ENCODE measurements around the gene TTC9B. TPM values are rescaled to one million over a fixed set of nuclear protein-coding genes. Genes with fewer than 3 reads are reported as not detected.
"Not testable (repeated sequence)": the region's sequence is repeated elsewhere in the genome, so short reads cannot be mapped to it uniquely, and the experiment has no call there.

TTC9B gene
- polyA plus RNA-seq, 4 donors: 0.21 to 2.6 TPM; not detected in 2

DNA sequence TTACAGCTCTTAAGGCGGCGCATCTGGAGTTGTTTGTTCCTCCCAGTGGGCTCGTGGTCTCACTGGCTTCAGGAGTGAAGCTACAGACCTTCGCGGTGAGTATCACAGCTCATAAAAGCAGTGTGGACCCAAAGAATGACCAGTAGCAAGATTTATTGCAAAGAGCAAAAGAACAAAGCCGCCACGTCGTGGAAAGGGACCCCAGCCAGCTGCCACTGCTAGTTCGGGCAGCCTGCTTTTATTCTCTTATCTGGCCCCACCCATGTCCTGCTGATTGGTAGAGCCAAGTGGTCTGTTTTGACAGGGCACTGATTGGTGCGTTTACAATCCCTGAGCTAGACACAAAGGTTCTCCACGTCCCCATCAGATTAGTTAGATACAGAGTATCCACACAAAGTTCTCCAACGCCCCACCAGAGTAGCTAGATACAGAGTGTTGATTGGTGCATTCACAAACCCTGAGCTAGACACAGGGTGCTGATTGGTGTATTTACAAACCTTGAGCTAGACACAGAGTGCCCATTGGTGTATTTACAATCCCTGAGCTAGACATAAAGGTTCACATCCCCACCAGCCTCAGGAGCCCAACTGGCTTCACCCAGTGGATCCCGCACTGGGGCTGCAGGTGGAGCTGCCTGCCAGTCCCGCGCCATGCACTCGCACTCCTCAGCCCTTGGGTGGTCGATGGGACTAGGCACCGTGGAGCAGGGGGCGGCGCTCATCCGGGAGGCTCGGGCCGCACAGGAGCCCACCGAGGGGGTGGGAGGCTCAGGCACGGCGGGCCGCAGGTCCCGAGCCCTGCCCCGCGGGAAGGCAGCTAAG is 48.5 kb downstream of the TTC9B start:
- not testable (repeated sequence) for FAIRE-seq

More for the DNA sequence above, 48.5 kb downstream of the TTC9B start:
- DNase-seq; H3K9me3 ChIP-seq (ENCODE audit: control insufficient read depth in 2 of 2, insufficient read depth in 1 of 2, low read depth in 1 of 2, low read length in 1 of 2); H3K4me3 ChIP-seq (ENCODE audit: low read depth in 1 of 3, low read length in 3 of 3); H3K36me3 ChIP-seq (ENCODE audit: control insufficient read depth in 3 of 3, insufficient read depth in 2 of 3, low read depth in 1 of 3, low read length in 3 of 3); H3K27ac ChIP-seq (ENCODE audit: low read depth in 1 of 3, low read length in 2 of 3); H3K27me3 ChIP-seq (ENCODE audit: control insufficient read depth in 3 of 3, insufficient read depth in 3 of 3, low read length in 3 of 3); H3K4me1 ChIP-seq (ENCODE audit: control insufficient read depth in 3 of 3, insufficient read depth in 2 of 3, low read depth in 1 of 3, low read length in 2 of 3): not testable (repeated sequence)
- WGBS, 3 donors: 71 to 79% (median 72%) methylated on average over 16 to 30 of the region's 30 CpGs

Other genes starting within 250 kb of the TTC9B start
- 100 to 1,000 TPM in 1 of 4 donors, 10 to 100 TPM in 3; 70.4 to 111 (median 91.6) TPM for gene PSMC4, start 247.2 kb downstream of the TTC9B start, polyA plus RNA-seq
- gene ZNF546, start 221.3 kb downstream of the TTC9B start, polyA plus RNA-seq: 1 to 10 TPM in 2 of 4 donors, under 1 TPM in 2; under 0.01 to 3.3 (median 0.92) TPM
- 10 to 100 TPM in 1 of 4 donors, 1 to 10 TPM in 3; 1.1 to 22.6 (median 5.7) TPM for gene ZNF780B, start 162.2 kb downstream of the TTC9B start, polyA plus RNA-seq
- gene ZNF780A, start 127.4 kb downstream of the TTC9B start, polyA plus RNA-seq: 10 to 100 TPM; 11.2 to 18.6 (median 17.5) TPM
- 1 to 10 TPM; 5.4 to 9.7 (median 6.9) TPM for gene MAP3K10, start 27.0 kb downstream of the TTC9B start, polyA plus RNA-seq
- 1 to 10 TPM in 2 of 4 donors, under 1 TPM in 1, not detected in 1; 0.82 to 1.2 (median 1.1) TPM for gene CCNP, start 8.3 kb upstream of the TTC9B start, polyA plus RNA-seq
- gene AKT2, start 67.0 kb upstream of the TTC9B start, polyA plus RNA-seq: 10 to 100 TPM; 19.2 to 97.2 (median 48.5) TPM
- 10 to 100 TPM in 1 of 4 donors, 1 to 10 TPM in 3; 5.1 to 13.2 (median 7.4) TPM for gene C19orf47, start 130.0 kb upstream of the TTC9B start, polyA plus RNA-seq
- gene PLD3, start 130.3 kb upstream of the TTC9B start, polyA plus RNA-seq: 100 to 1,000 TPM in 2 of 4 donors, 10 to 100 TPM in 2; 48.1 to 314 (median 93.6) TPM
- gene HIPK4, start 171.8 kb upstream of the TTC9B start, polyA plus RNA-seq: under 1 TPM in 2 of 4 donors, not detected in 2; 0.07 TPM
- 1 to 10 TPM in 2 of 4 donors, under 1 TPM in 2; 0.45 to 3.1 (median 1.3) TPM for gene PRX, start 195.0 kb upstream of the TTC9B start, polyA plus RNA-seq
- 10 to 100 TPM in 3 of 4 donors, 1 to 10 TPM in 1; 8.7 to 29.7 (median 22.6) TPM for gene SERTAD1, start 207.6 kb upstream of the TTC9B start, polyA plus RNA-seq
- 10 to 100 TPM; 21.3 to 31.3 (median 28.0) TPM for gene SERTAD3, start 226.0 kb upstream of the TTC9B start, polyA plus RNA-seq
- gene BLVRB, start 247.4 kb upstream of the TTC9B start, polyA plus RNA-seq: 100 to 1,000 TPM; 101 to 206 (median 201) TPM
- 1 to 10 TPM in 3 of 4 donors, not detected in 1; 1.1 to 2.0 (median 1.8) TPM for gene SPTBN4, start 248.6 kb upstream of the TTC9B start, polyA plus RNA-seq